Liver (tissue), 3 donors: Measurements from ENCODE around the gene AKR7A2.

ENCODE experiments used
- ATF3 ChIP-seq: IDR thresholded peaks from 2 replicates; pipeline ENCODE4 v1.6.1; 2016; ENCODE audit warnings: antibody characterized with exemption
- CTCF ChIP-seq: fragments of 150-350 bp; IDR thresholded peaks from 2 replicates; pipeline ENCODE4 v1.5.1; 2017; ENCODE audit warnings: improper control_type of control experiment, low read depth, low read length; ENCODE audit not compliant: missing input control
- EGR1 ChIP-seq, 2 donors: IDR thresholded peaks; 2 replicates each; pipeline ENCODE4 v1.6.1; 2016 to 2018; ENCODE audit warnings: antibody characterized with exemption in 2 of 2, low read depth in 2 of 2
- FOXA1 ChIP-seq: IDR thresholded peaks from 2 replicates; pipeline ENCODE4 v1.6.1; 2016; ENCODE audit warnings: antibody characterized with exemption
- GABPA ChIP-seq, 2 donors: IDR thresholded peaks in 1 of 2; conservative IDR thresholded peaks in 1 of 2; 2 replicates each; pipeline ENCODE4 v1.6.1; 2016; ENCODE audit warnings: antibody characterized with exemption in 2 of 2, mild to moderate bottlenecking in 1 of 2, moderate library complexity in 1 of 2
- JUND ChIP-seq, 2 donors: IDR thresholded peaks; 2 replicates each; pipeline ENCODE4 v1.6.1; 2016; ENCODE audit warnings: antibody characterized with exemption in 2 of 2
- MAX ChIP-seq: IDR thresholded peaks from 2 replicates; pipeline ENCODE4 v1.6.1; 2016; ENCODE audit warnings: antibody characterized with exemption
- RAD21 ChIP-seq, 2 donors: IDR thresholded peaks; 2 replicates each; pipeline ENCODE4 v1.6.1; 2016; ENCODE audit warnings: antibody characterized with exemption in 2 of 2, mild to moderate bottlenecking in 2 of 2
- REST ChIP-seq: IDR thresholded peaks from 2 replicates; pipeline ENCODE4 v1.6.1; 2016; ENCODE audit warnings: antibody characterized with exemption, mild to moderate bottlenecking
- RXRA ChIP-seq, 2 donors: IDR thresholded peaks; 2 replicates each; pipeline ENCODE4 v1.6.1; 2017 to 2018; ENCODE audit warnings: antibody characterized with exemption in 2 of 2, mild to moderate bottlenecking in 1 of 2
- SP1 ChIP-seq: IDR thresholded peaks from 2 replicates; pipeline ENCODE4 v1.6.1; 2018; ENCODE audit warnings: antibody characterized with exemption, mild to moderate bottlenecking
- TAF1 ChIP-seq: conservative IDR thresholded peaks from 2 replicates; pipeline ENCODE4 v1.6.1; 2016; ENCODE audit warnings: antibody characterized with exemption, mild to moderate bottlenecking
- YY1 ChIP-seq: IDR thresholded peaks from 2 replicates; pipeline ENCODE4 v1.6.1; 2016; ENCODE audit warnings: antibody characterized with exemption, mild to moderate bottlenecking
- ZBTB33 ChIP-seq: IDR thresholded peaks from 2 replicates; pipeline ENCODE4 v1.6.1; 2016; ENCODE audit warnings: antibody characterized with exemption
- donor health status: healthy.
- donor health status: healthy.

- TF ChIP-seq CTCF (no peak), REST (no peak), JUND (IDR thresholded peaks at IDR 0.05) (no peak), RAD21 (IDR thresholded peaks at IDR 0.05) (no peak), EGR1 (IDR thresholded peaks at IDR 0.05; ENCODE audit: low read depth in 2 of 2) (no peak), MAX (no peak), ZBTB33 (no peak), GABPA (IDR thresholded peaks at IDR 0.05 in 1 of 2, conservative IDR thresholded peaks at IDR 0.05 in 1 of 2) (no peak), YY1 (no peak), SP1 (no peak), TAF1 (no peak), FOXA1 (no peak), ATF3 (no peak), RXRA (IDR thresholded peaks at IDR 0.05) (no peak)
These were observed 49.2 kb downstream of the AKR7A2 start for GRCh38 chr1:19262744-19263143.
